HG02642 (cell line): ENCODE measurements around the gene CYB561D1.

Experiments
- ATAC-seq: cut with Tn5 transposase; IDR thresholded peaks from one replicate; pipeline ENCODE4 v1.9.1; 2021; ENCODE audit warnings: mild to moderate bottlenecking; ENCODE audit not compliant: unreplicated experiment, poor library complexity

The CYB561D1 gene

DNA sequence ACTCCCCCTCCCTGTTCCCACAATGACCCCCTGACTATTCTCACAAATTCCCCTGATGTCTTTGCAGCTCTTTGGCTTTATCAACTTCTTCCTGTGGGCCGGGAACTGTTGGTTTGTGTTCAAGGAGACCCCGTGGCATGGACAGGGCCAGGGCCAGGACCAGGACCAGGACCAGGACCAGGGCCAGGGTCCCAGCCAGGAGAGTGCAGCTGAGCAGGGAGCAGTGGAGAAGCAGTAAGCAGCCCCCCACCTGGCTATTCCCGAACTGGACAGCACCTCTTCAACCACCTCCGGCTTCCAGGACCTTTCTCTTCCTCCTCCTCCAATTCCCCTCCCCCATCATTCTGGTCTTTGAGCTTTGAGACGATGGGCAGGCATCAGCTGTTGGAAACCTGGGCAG is 14.6 kb upstream of the CYB561D1 start:
- no peak for ATAC-seq

DNA sequence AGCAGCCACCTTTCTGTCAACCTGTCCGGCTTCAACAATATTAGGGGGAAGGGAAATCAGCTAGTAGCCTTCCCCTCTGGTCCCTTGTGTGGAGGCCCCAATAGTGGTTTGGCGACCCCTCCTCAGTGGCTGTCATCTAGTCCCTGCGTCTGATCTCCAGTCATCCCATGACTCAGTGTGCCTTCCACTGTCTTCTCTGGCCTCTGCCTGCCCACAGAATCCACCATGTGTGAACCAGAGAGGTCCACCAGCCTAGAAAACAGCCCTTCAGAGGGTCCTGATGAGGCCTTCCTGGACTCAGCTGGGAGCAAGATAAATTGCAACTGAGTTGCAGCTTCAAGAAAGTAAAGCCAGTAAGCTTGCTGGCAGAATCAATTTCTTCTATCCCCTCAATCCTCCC is 14.0 kb upstream of the CYB561D1 start:
- no peak for ATAC-seq

DNA sequence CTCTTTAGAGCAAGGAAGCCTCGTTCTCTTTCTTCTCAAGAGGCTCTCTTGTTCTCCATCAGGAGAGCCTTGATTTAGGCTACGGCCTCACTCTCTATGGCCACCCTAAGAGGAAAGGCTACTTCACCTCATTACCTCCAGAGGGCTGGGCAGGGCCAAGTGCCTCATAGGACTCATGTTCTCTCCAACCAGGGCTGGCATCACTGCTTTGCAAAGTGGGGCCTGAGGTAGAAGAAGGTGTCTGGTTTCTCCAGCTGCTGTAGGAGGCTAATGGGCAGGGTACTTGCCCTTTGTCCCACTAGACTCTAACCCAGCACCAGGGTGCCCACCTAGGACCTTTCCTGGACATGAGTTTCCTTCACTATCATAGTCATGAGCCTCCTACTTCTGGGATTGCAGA is 12.2 kb upstream of the CYB561D1 start:
- ATAC-seq: no peak

DNA sequence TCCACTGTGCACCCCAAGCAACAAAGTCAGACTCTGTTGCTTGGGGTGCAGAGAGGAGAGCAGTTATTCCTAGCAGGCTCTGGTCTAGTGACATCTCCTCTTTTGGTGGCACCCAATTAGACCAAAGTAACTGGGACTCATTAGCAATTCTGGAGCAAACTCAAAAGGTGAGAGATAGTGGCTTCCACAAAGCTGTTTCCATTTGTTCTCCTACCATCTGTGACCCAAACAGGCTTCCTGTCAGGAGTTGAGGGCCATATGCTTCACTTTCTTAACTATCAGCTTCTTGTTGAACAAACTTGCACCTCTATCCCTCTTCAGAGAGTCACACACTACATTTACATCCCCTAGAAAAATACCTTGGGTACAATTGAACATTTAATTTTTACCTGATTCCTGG is 11.7 kb upstream of the CYB561D1 start:
- ATAC-seq: no peak

DNA sequence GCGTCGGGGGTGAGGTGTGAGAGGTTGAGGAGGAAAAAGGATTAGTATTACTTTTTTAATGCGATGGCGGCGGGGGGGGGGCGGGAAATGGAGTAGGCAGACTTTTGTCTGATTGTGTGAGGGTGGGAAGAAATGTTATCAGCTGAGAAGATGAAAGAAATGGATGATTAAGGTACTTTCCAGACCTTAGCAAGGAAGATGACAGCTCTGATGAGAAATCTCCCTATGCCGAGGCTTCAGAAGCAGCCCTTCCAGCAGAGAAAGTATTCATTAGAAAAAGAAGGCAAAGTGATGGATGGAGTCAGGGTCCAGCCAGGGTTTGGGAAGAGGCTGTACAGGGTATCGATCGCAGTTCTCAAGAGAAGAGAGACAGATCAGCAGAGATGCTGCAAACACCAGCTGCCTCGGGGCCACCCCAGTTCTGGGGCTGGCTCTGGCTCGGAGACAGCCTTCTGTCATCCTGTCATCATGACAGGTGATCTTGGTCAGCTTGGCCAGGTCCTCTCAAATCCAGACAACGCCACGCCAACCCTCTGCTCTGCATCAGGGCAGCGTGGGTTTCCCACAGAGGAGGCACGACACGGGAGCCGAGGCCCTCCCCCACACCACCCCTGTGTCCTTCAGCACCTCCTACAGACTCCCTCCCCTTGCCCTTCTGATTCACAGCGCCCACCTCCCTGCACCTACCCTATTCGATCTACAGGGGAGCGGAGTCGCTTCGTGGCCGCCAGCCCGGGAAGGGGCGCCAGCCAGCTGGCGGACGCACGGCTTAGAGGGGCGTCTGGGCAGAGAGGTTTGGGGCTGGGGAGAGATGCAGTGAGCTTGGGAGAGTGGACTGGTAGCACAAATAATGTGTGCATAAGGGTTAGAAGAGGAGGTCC is 10.9 kb upstream of the CYB561D1 start:
- ATAC-seq: peak; percentile 16

DNA sequence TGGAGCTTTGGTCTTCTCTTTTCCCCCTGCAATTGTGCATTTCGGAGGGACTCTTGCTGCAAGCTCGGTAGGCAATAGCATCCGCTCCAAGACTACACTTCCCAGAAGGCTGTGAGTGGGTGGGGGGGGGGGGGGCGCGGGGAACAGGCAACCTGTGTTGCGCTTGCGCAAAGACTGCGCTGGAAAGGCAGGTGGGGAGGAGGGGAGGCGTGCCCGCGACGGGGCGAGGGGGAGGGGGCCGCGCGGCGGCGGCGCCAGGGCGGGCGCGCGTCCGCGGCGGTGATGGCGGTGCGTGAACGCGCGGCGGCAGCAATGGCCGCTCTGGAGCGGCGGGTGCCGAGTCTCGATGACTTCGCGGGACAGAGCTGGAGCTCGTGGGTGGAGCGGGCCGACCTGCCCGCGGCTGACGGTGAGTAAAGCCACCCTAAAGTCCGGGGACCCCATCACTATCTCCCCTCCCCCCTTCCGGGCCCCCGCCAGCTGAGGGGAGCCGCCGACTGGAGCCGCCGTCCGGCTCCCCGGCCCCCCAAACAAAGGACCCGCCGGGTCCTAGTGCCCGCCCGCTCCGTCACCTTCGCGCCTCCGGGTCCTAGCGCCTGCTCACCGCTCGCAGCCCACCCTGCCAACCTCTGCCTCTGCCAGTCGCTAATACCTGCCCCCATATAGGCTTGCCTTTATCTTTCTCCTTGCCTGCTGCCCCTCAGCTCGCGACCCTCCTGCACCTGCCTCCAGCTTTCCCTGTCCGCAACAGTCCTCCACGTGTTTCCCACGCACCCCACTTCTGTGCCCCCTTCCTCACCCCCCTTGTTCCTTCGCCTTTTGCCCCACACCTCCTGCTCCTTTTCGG is 10.0 kb upstream of the CYB561D1 start, which contains the start of gene ATXN7L2:
ATXN7L2 (plus strand) TSS at position 234 of the 847 bp plus-strand sequence; CDS start at position 283, 49 bp downstream.
- peak; percentile 87 for ATAC-seq

DNA sequence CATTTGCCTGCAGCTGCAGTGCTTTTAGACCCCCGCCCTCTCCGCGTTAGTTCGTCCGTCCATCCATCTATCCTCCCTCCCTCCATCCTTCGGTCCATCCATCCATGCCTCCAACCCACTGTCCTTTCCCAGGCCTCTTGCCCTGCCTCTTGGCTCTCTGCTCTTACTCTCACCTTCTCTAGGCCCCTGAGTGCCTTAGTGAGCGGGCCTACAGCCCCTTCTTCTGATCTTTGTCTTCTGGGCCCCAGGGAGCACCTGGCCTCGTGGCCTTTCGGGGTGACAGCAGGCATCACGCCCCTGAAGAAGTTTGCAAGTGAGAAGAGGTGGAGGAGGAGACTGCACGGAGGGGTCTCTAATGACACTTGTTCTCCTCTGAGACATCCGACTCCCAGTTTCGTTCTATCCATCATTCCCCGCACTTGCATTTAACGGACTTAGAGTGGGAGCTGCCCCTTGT is 9.3 kb upstream of the CYB561D1 start:
- no peak for ATAC-seq

DNA sequence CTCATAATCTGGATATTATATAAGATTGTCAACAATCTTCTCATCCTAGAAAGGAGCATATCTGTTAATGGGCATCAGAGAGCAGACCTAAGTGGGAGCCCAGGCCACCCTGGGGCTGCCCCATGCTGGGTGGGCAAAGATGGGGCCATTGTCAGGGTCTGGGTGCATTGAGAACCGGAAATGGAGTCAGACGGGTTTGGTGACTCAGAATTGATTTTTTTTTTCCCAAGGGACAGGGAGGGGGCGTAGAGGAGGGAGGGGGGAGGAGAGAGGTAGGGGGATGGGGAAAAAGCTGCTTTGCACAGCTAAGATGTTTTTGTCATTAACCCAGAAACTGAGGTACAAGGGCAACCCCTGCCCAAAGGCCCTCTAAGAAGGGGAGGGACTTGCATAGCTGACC is 8.9 kb upstream of the CYB561D1 start:
- ATAC-seq: no peak

DNA sequence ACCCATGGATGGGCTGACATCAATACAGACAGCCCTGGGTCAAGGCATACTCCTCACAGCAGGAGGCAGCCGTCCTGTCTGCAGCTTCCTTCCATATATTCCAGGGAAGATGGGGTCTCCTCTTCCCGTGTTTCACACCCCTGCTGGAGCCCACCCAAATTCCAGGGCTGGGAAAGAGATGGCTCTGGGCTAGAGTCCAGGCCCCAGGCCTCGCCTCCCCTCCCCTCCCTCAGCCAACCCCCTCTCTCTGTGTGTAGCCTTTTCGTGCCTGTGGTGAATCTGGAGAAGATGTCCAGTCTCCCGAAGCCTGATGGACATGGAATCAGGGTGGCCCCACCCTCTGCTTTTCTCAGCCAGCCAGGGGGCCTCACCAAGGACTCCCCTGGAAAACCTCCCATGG is 6.6 kb upstream of the CYB561D1 start:
- ATAC-seq: no peak

DNA sequence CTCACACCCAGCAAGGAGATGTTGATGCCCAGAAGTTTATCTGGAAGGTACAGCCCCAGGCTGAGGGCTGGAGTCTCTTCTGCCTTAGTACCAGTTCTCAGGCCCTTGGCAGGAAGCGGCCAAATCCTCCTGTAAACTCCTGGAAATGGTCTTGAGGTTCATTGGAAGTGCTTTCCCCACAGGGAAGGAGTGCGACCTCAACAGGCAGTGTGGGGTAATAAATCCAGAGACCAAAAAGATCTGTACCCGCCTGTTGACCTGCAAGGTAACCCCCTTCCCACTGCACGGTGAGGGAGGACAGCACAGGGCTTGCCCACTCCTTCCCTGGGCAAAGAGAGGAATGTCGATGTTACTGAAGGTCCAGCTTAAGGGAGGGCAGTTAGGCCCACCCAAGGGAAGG is 5.7 kb upstream of the CYB561D1 start:
- ATAC-seq: no peak

DNA sequence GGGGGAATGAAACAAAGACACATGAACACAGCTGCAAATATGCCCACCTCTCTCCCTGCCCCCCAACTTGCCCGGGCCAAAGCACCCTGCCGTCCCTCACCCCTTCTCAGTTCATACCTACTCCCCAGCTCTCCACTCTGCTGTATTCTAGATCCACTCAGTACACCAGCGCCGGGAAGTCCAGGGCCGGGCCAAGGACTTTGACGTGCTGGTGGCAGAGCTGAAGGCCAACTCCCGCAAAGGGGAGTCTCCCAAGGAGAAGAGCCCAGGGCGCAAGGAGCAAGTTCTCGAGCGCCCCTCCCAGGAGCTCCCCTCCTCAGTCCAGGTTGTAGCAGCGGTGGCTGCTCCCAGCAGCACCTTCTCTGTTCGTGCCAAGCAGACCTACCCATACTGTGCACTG is 5.2 kb upstream of the CYB561D1 start:
- ATAC-seq: no peak

DNA sequence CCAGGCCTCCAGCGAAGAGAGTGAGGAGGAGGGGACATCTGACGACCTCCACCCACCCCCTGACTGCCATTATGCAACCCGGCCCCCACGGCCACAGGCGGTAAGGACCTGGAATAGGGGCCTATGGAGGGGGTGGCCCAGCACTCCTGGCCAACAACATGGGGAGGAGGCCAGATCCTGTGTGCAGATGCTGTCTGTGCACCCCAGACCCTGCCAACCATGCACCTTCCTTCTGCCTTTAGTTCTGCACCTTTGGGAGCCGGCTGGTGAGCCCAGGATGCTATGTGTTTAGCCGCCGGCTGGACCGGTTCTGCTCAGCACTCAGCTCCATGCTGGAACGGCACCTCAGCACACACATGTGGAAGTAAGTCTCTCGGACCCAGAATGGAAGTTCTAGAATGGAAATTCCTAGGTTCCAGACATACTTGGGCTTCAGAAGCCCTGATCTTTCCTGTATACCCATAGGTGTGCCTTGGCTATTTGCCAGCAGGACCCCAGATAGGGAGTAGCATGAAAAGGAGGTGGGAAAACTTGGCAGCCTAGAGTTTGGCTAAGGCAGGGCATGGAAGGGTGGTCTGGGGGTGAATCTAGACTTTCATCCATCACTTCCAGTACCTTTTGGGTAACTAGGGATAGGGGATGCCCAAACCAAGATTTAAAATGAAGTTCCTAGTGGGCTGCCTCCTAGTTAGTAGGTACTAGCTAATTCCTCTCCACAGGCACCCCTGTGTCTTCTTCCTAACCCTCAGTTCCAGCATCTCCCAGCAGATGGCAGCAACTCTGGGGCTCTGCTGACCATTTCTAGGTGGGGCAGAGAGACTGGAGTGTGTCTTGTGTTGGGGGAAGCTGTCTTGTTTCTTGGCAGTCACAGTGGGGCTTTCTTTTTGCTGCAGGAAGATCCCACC is 3.6 kb upstream of the CYB561D1 start:
- ATAC-seq: no peak

DNA sequence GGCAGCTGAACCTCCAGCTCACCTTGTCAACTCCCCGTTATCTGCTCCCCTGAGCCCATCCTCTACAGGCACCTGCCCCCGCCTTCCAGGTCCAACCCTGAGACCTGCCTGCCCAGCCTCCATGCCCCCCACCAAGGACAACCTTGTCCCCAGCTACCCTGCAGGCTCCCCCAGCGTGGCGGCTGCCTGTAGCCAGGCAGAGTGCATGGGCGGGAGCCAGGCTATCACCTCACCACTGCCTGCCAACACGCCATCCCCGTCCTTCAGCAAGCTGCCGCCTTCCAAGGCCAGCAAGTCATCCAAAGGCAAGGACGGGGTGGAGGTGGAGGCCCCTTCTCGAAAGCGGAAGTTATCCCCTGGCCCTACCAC is 3.0 kb upstream of the CYB561D1 start:
- no peak for ATAC-seq

DNA sequence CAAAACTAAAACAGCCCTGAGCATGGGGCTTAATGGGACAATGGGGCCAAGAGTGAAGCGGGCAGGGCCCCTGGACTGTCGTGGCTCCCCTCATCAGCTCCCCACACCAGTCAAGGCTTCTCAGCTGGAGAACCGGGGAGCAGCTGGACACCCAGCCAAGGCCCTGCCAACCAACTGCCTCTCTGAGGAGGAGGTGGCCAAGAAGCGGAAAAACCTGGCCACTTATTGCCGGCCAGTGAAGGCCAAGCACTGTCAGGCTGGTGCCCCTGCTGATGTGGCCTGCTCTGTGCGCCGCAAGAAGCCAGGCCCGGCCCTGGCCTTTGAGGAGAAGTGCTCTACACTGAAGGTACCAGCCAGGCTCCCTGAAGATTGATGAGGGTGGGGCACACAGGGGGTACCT is 2.5 kb upstream of the CYB561D1 start:
- ATAC-seq: no peak

DNA sequence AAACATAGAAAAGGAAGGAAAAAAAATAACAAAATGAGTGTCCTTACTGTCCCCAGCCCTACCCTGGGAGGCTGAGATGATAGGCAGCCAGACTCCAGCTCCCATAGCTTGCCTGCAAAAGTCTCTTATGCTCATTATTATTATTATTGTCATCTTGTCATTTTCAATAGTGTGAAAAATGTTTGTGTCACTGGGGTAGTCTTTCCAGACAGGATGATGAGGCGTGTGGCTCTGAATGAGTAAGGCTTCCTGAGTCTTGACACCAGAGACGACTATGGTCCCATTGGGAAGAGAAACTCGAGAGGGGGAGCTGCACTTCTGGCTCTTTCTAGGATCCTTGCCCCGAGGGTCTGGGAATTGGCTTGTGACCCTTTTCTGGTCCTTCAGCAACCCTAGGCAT is 1.1 kb upstream of the CYB561D1 start:
- no peak for ATAC-seq

DNA sequence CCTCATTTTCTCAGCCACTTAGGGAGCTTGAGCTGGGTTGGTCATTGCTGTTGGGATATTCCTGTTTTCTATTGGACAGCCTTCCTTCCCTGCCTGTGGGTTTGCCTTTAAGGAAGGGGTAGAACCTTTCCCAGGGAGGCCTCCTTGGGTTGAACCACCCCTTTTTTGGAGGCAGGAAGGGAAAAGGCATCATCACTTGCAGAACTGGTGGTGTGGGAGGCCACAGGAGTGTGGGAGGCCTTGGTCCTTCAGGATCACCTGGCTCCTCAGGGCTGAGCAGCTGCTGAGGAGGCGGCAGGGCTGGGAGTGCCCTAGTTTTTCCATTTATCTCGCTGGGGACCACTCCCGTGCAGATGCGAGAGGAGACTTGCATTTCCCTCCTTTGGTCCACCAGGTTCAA is 667 bp upstream of the CYB561D1 start:
- ATAC-seq: no peak

DNA sequence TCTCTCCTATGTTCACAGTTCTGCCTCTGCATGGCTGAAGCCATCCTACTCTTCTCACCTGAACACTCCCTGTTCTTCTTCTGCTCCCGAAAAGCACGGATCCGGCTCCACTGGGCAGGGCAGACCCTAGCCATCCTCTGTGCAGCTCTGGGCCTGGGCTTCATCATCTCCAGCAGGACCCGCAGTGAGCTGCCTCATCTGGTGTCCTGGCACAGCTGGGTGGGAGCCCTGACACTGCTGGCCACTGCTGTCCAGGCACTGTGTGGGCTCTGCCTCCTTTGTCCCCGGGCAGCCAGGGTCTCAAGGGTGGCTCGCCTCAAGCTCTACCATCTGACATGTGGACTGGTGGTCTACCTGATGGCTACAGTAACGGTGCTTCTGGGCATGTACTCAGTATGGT is 1.8 kb downstream of the CYB561D1 start:
- ATAC-seq: no peak

DNA sequence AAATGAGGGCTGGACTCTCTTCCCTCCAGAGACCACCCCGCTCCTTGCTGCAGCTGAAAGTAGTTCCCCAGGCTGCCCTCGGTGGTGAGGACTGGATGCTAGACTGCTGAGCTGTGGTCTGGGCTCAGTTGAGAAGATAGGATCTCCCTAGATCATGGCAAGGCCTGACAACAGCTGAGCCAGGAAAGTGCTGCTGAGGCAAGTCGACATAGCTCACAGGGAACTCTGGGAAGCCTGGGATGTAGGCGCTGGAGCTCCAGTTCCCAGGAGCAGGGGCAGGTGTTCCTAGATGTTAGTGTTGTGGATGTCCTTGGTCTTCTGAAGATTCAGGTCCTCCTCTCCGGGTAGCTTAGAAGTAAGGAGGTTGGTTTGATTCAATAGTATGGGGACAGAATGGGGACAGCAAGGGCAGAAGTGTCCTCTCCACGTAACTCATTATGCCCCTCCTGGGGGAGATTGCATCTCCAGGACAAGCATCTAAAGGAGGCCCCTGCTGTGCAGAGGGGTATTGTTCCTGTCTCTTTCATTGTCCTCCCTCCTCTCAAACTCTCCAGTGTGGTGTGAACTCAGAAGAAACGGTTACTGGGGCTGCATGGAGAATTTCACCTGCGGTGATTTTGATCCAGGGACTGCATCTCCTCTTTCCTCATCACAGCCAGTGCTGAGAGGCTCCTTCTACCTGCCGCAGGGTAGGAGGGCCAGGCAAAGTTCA is 3.7 kb downstream of the CYB561D1 start:
- no peak for ATAC-seq

DNA sequence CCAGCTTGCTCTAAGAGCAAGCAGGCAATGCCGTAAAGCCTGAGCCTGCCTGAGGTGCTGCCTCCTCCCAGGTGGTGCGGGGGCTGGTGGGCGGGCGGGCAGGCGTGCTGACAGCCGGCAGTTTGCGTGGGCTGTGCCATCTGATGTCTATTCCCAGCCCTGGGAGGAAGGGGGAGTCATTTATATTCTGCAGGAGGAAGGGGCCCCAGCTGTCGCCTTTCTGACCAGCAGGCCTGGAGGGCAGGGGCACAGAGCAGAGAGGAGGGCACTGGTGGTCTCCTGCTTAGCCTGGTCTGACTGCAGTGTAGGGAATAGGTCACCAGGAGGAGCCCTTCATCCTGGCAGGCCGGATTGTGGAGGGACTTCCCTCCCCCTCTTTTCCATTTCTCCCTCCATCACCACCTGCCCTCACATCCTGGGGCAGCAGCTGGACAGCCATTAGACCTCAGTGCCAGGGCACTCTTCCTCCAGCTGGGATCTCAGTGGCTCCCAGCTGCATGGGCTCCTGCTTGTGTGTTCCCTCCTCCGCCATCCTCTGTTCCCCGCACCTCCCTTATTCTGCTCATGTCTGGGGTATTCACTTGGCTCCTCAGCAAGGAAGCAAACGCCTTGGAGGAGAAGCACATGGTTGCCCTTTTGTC is 4.4 kb downstream of the CYB561D1 start:
- ATAC-seq: no peak
